B cell (primary cell): ENCODE data around the gene AFDN. TPM values are rescaled to one million over a fixed set of nuclear protein-coding genes. Genes with fewer than 3 reads are reported as not detected.

Experiments
- ATAC-seq: fragments of 200-7000 bp; cut with Tn5 transposase; one replicate; pipeline ENCODE4 v1.10.0; 2021; ENCODE audit warnings: low read depth, mild to moderate bottlenecking, moderate number of reproducible peaks, moderate library complexity
- CTCF ChIA-PET: fragments of 350-600 bp; sonication (Branson Sonifier 250); formaldehyde crosslinking; loops from one replicate; lab custom pipeline; 2021; ENCODE audit warnings: antibody characterized with exemption, inconsistent platforms; lab: Charles Lee
- POLR2A ChIA-PET: fragments of 350-600 bp; sonication (Branson Sonifier 250); formaldehyde crosslinking; loops from one replicate; lab custom pipeline; 2021; ENCODE audit warnings: antibody characterized with exemption; lab: Charles Lee
- DNase-seq: peaks from one replicate; pipeline ENCODE4 v3.0.0; 2013
- H2AFZ ChIP-seq: 2 replicates; pipeline ENCODE4 v1.6.1; 2012; ENCODE audit warnings: mild to moderate bottlenecking, low read depth, low read length; ENCODE audit not compliant: insufficient read depth, poor library complexity, severe bottlenecking
- H3K27ac ChIP-seq, 2 donors: 1 replicate in 1 of 2; 2 replicates in 1 of 2; pipeline ENCODE4 v1.5.1; 2012 to 2013; ENCODE audit warnings: low read length in 2 of 2, mild to moderate bottlenecking in 2 of 2, moderate library complexity in 1 of 2
- H3K27me3 ChIP-seq, 4 experiments: fragments of 200-600 bp in 1 of 4; sonication (generic) in 1 of 4; replicated peaks in 1 of 4; 1 replicate in 2 of 4; 2 replicates in 2 of 4; pipeline versions ENCODE4 v1.6.1 to v1.7.0; 2013 to 2016; ENCODE audit warnings: low read length in 3 of 4, mild to moderate bottlenecking in 2 of 4, mixed read lengths in 1 of 4, moderate library complexity in 1 of 4; ENCODE audit not compliant: insufficient read depth in 4 of 4, control insufficient read depth in 3 of 4; ENCODE audit errors: control extremely low read depth in 1 of 4
- H3K36me3 ChIP-seq, 2 experiments: replicated peaks in 1 of 2; 1 replicate in 1 of 2; 2 replicates in 1 of 2; pipeline versions ENCODE4 v1.6.1 to v1.7.1; 2013; ENCODE audit warnings: low read length in 1 of 2; ENCODE audit not compliant: insufficient read depth in 2 of 2, control insufficient read depth in 1 of 2; ENCODE audit errors: control extremely low read depth in 1 of 2, extremely low read depth in 1 of 2
- H3K4me1 ChIP-seq, 2 donors: fragments of 200-600 bp in 1 of 2; sonication (generic) in 1 of 2; 1 replicate in 1 of 2; 2 replicates in 1 of 2; pipeline versions ENCODE4 v1.5.1 to v1.6.1; 2013 to 2017; ENCODE audit warnings: low read length in 2 of 2; ENCODE audit not compliant: control insufficient read depth in 2 of 2, insufficient read depth in 2 of 2
- H3K4me2 ChIP-seq: replicated peaks from 2 replicates; pipeline ENCODE3; 2012; ENCODE audit warnings: mild to moderate bottlenecking, low read depth, low read length; ENCODE audit not compliant: poor library complexity, severe bottlenecking
- H3K4me3 ChIP-seq, 5 experiments: fragments of 200-600 bp in 1 of 5; sonication (generic) in 1 of 5; 1 replicate in 3 of 5; 2 replicates in 2 of 5; pipeline versions ENCODE4 v1.5.1 to v1.7.0; 2011 to 2016; ENCODE audit warnings: low read length in 4 of 5, mild to moderate bottlenecking in 4 of 5, low read depth in 2 of 5, control low read depth in 1 of 5, moderate library complexity in 1 of 5; ENCODE audit not compliant: insufficient read depth in 1 of 5; ENCODE audit errors: control extremely low read depth in 1 of 5, extremely low read depth in 1 of 5
- H3K79me2 ChIP-seq: fragments of 200-600 bp; sonication (generic); one replicate; pipeline ENCODE4 v1.6.0; 2016; ENCODE audit warnings: low read length; ENCODE audit not compliant: control insufficient read depth, insufficient read depth
- H3K9ac ChIP-seq: fragments of 200-600 bp; sonication (generic); 2 replicates; pipeline ENCODE4 v1.6.1; 2017; ENCODE audit warnings: mild to moderate bottlenecking, low read length, moderate library complexity
- H3K9me3 ChIP-seq, 3 donors: one replicate each; pipeline versions ENCODE4 v1.6.1 to v1.7.1; 2013; ENCODE audit warnings: low read length in 2 of 3; ENCODE audit not compliant: control insufficient read depth in 2 of 3, insufficient read depth in 1 of 3; ENCODE audit errors: control extremely low read depth in 1 of 3
- H4K20me1 ChIP-seq: 2 replicates; pipeline ENCODE4 v1.6.0; 2012; ENCODE audit warnings: mild to moderate bottlenecking, low read length; ENCODE audit not compliant: insufficient read depth, control insufficient read depth, poor library complexity, severe bottlenecking
- H3K27ac Mint-ChIP-seq: one replicate; pipeline ENCODE4 v1.8.0; 2021; ENCODE audit warnings: mixed read lengths
- H3K27me3 Mint-ChIP-seq: one replicate; pipeline ENCODE4 v1.8.0; 2021; ENCODE audit warnings: mixed read lengths
- H3K4me1 Mint-ChIP-seq: one replicate; pipeline ENCODE4 v1.8.0; 2021; ENCODE audit warnings: mixed read lengths
- H3K4me3 Mint-ChIP-seq: one replicate; pipeline ENCODE4 v1.8.0; 2021; ENCODE audit warnings: mixed read lengths
- H3K9me3 Mint-ChIP-seq: one replicate; pipeline ENCODE4 v1.8.0; 2022; ENCODE audit warnings: mixed read lengths; ENCODE audit not compliant: insufficient read depth
- EZH2 ChIP-seq: IDR thresholded peaks from 2 replicates; pipeline ENCODE4 v1.6.1; 2012; ENCODE audit warnings: borderline replicate concordance, low read depth, mild to moderate bottlenecking, moderate library complexity, low read length; ENCODE audit not compliant: insufficient read depth, poor library complexity, severe bottlenecking
- WGBS: methylation state at CpG from one replicate; pipeline ENCODE4 v1.1.5; 2013; ENCODE audit warnings: missing lambda C conversion rate; ENCODE audit not compliant: insufficient coverage; 5-methylcytosine and 5-hydroxymethylcytosine counted together
- intact Hi-C: fragments of 100-400 bp; cut with micrococcal nuclease; formaldehyde crosslinking; loops from one replicate; pipeline ENCODE4 v1.10.0; 2022
- polyA plus RNA-seq: library from polyadenylated mRNA; depleted of rRNA; stranded (reverse); fragments of >200 nt; gene quantifications from 2 replicates; pipeline ENCODE4 v1.2.3, GENCODE V29; 2012
- total RNA-seq, 2 donors: library from RNA; stranded (reverse); fragments of 120-200 nt in 1 of 2; gene quantifications; 1 replicate in 1 of 2; 2 replicates in 1 of 2; pipeline versions ENCODE4 v1.2.3 to v1.2.4, GENCODE V29; 2013 to 2022
- TF ChIP-seq, protein P1 (sequence below): fragments of 200-600 bp; IDR thresholded peaks from one replicate; pipeline ENCODE4 v1.8.0; 2022; ENCODE audit warnings: antibody characterized with exemption, mild to moderate bottlenecking

AFDN gene
- total and polyA plus RNA-seq, 2 donors (not counting 1 experiment from before 2014, with no cell fraction given), result 15.4 to 70.5 TPM

- intact Hi-C loops, result no loop called here
Observed at GRCh38 chr6:168004945-168005344, 178.2 kb downstream of the AFDN start.

DNA sequence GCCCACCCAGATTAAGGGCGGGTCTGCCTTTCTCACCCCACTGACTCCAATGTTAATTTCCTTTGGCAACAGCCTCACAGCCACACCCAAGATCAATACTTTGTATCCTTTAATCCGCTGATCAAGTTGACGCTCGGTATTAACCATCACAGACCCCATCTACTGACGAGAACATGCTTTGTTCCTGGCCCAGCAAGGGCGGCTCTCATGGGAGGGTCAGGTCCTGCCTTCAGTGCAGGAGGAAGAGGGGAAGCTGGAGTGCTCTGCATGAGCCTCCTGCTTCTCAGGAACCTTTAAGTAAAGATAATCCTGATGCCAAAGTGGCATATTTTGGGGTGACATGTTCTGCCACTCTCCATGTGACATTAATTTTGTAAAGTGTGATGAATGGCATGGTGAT lies 179.1 kb downstream of the AFDN start:
- no peak for ATAC-seq
- H4K20me1 ChIP-seq, result no peaks in the 10 kb centered on the region
- no peak overlapping the region for H3K27ac ChIP-seq
- no peak overlapping the region for H3K27ac Mint-ChIP-seq
- H3K79me2 ChIP-seq, result no peaks in the 10 kb centered on the region
- no peak overlapping the region for H2AFZ ChIP-seq
- H3K9ac ChIP-seq, result no peak overlapping the region
- no peaks in the 10 kb centered on the region for H3K4me1 Mint-ChIP-seq
- H3K27me3 ChIP-seq, result no peaks in the 10 kb centered on the region
- WGBS, result 86% methylated on average over 2 of the region's 6 CpGs
- H3K4me1 ChIP-seq, result no peaks in the 10 kb centered on the region
- no peak for TF ChIP-seq EZH2
- TF ChIP-seq, protein P1, sequence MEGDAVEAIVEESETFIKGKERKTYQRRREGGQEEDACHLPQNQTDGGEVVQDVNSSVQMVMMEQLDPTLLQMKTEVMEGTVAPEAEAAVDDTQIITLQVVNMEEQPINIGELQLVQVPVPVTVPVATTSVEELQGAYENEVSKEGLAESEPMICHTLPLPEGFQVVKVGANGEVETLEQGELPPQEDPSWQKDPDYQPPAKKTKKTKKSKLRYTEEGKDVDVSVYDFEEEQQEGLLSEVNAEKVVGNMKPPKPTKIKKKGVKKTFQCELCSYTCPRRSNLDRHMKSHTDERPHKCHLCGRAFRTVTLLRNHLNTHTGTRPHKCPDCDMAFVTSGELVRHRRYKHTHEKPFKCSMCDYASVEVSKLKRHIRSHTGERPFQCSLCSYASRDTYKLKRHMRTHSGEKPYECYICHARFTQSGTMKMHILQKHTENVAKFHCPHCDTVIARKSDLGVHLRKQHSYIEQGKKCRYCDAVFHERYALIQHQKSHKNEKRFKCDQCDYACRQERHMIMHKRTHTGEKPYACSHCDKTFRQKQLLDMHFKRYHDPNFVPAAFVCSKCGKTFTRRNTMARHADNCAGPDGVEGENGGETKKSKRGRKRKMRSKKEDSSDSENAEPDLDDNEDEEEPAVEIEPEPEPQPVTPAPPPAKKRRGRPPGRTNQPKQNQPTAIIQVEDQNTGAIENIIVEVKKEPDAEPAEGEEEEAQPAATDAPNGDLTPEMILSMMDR, result no peak
- no peaks in the 10 kb centered on the region for H3K27me3 Mint-ChIP-seq
- H3K36me3 ChIP-seq, result no peaks in the 10 kb centered on the region
- DNase-seq, result no peak
- ChIA-PET POLR2A (no interaction called here), CTCF (no interaction called here)
- no peak overlapping the region for H3K4me3 ChIP-seq
- intact Hi-C loops, result no loop called here
- no peak overlapping the region for H3K4me2 ChIP-seq
- H3K4me3 Mint-ChIP-seq, result no peak overlapping the region
- peaks cover 2 to 5% (median 4%) of the 10 kb centered on the region in 3 donors for H3K9me3 ChIP-seq
- peaks cover 9% of the 10 kb centered on the region for H3K9me3 Mint-ChIP-seq

More at GRCh38 chr6:168004945-168005344, 178.2 kb downstream of the AFDN start:
- 90% methylated on average over 9 of the region's 11 CpGs for WGBS
- H3K9me3 Mint-ChIP-seq, result peaks cover 8% of the 10 kb centered on the region
- Histone ChIP-seq H3K9me3 (peaks cover 0 to 5% (median 2%) of the 10 kb centered on the region in 3 donors), H4K20me1 (no peaks in the 10 kb centered on the region), H3K4me2 (no peak overlapping the region), H3K27me3 (no peaks in the 10 kb centered on the region), H3K27ac (no peak overlapping the region), H3K36me3 (no peaks in the 10 kb centered on the region), H3K4me3 (no peak overlapping the region), H2AFZ (no peak overlapping the region), H3K79me2 (no peaks in the 10 kb centered on the region), H3K9ac (no peak overlapping the region), H3K4me1 (no peaks in the 10 kb centered on the region)
- H3K27ac Mint-ChIP-seq, result no peak overlapping the region
- DNase-seq (no peak), ATAC-seq (no peak)
- POLR2A ChIA-PET, result no interaction called here
- H3K4me3 Mint-ChIP-seq, result no peak overlapping the region
- H3K4me1 Mint-ChIP-seq, result no peaks in the 10 kb centered on the region
- CTCF ChIA-PET, result no interaction called here
- no peak for TF ChIP-seq EZH2
- TF ChIP-seq, protein P1, result no peak
- H3K27me3 Mint-ChIP-seq, result no peaks in the 10 kb centered on the region
